PC-3 (cell line): ENCODE measurements around the gene LINC00237. TPM values are rescaled to one million over a fixed set of nuclear protein-coding genes. Genes with fewer than 3 reads are reported as not detected.

Experiments used
- ATAC-seq: fragments of 200-7000 bp; cut with Tn5 transposase; 2 replicates; pipeline ENCODE4 v1.9.1; 2020; ENCODE audit warnings: mild to moderate bottlenecking, moderate library complexity
- BruUV-seq: library from RNA; stranded (reverse); fragments of 400-500 nt; replicated peaks from 2 replicates; lab custom pipeline; 2021; lab: Mats Ljungman, UMichigan
- CTCF ChIA-PET: fragments of 300-600 bp; sonication (Branson Sonifier 250); formaldehyde crosslinking; loops from one replicate; lab custom pipeline; 2022; ENCODE audit warnings: antibody characterized with exemption; lab: Charles Lee
- POLR2A ChIA-PET: fragments of 300-600 bp; sonication (Branson Sonifier 250); formaldehyde crosslinking; loops from one replicate; lab custom pipeline; 2022; ENCODE audit warnings: antibody characterized with exemption; ENCODE audit not compliant: unreplicated experiment; lab: Charles Lee
- DNase-seq: peaks from one replicate; pipeline ENCODE4 v3.0.0-alpha.2; 2015
- H2AFZ ChIP-seq: fragments of 300-600 bp; sonication (generic); 2 replicates; pipeline ENCODE4 v1.6.0; 2016; ENCODE audit warnings: antibody characterized with exemption, low read length
- H3F3A ChIP-seq: fragments of 300-600 bp; sonication (generic); one replicate; pipeline ENCODE4 v1.6.0; 2017; ENCODE audit warnings: antibody characterized with exemption, low read length, control low read depth, mild to moderate bottlenecking; ENCODE audit not compliant: unreplicated experiment
- H3K27ac ChIP-seq: fragments of 300-600 bp; sonication (generic); 2 replicates; pipeline ENCODE4 v1.5.1; 2016; ENCODE audit warnings: mild to moderate bottlenecking, low read length
- H3K27me3 ChIP-seq: fragments of 300-600 bp; sonication (generic); 2 replicates; pipeline ENCODE4 v1.6.1; 2016; ENCODE audit warnings: low read length, mixed read lengths
- H3K36me3 ChIP-seq: fragments of 300-600 bp; sonication (generic); 2 replicates; pipeline ENCODE4 v1.6.1; 2016; ENCODE audit warnings: low read depth, mixed run types, low read length, mixed read lengths
- H3K4me1 ChIP-seq: fragments of 300-600 bp; sonication (generic); 2 replicates; pipeline ENCODE4 v1.5.1; 2016; ENCODE audit warnings: low read length; ENCODE audit not compliant: insufficient read depth
- H3K4me2 ChIP-seq: fragments of 300-600 bp; sonication (generic); 2 replicates; pipeline ENCODE4 v1.6.0; 2016; ENCODE audit warnings: low read length
- H3K4me3 ChIP-seq: fragments of 300-600 bp; sonication (generic); 2 replicates; pipeline ENCODE4 v1.5.1; 2016; ENCODE audit warnings: mild to moderate bottlenecking, low read length, mixed read lengths
- H3K79me2 ChIP-seq: fragments of 300-600 bp; sonication (generic); 2 replicates; pipeline ENCODE4 v1.6.1; 2017; ENCODE audit warnings: low read length, mixed read lengths
- H3K9ac ChIP-seq: fragments of 300-600 bp; sonication (generic); 2 replicates; pipeline ENCODE4 v1.6.0; 2016; ENCODE audit warnings: mild to moderate bottlenecking, low read length
- H3K9me2 ChIP-seq: fragments of 300-600 bp; sonication (generic); replicated peaks from 2 replicates; pipeline ENCODE4 v1.6.1; 2016; ENCODE audit warnings: mixed run types, low read length, mixed read lengths
- H3K9me3 ChIP-seq: fragments of 300-600 bp; sonication (generic); 2 replicates; pipeline ENCODE4 v1.6.1; 2016; ENCODE audit warnings: low read length, mixed read lengths
- H4K20me1 ChIP-seq: fragments of 300-600 bp; sonication (generic); 2 replicates; pipeline ENCODE4 v1.6.1; 2016; ENCODE audit warnings: low read length, mixed read lengths
- EZH2 ChIP-seq: fragments of 300-600 bp; sonication (generic); IDR thresholded peaks from one replicate; pipeline ENCODE4 v1.6.1; 2017; ENCODE audit warnings: antibody characterized with exemption, mild to moderate bottlenecking, low read length; ENCODE audit not compliant: unreplicated experiment
- EZH2phosphoT487 ChIP-seq: fragments of 300-600 bp; sonication (generic); IDR thresholded peaks from 2 replicates; pipeline ENCODE4 v1.6.1; 2018; ENCODE audit warnings: mild to moderate bottlenecking, antibody characterized with exemption, low read length, borderline replicate concordance
- intact Hi-C: fragments of 100-400 bp; cut with micrococcal nuclease; formaldehyde crosslinking; loops from 2 replicates; pipeline ENCODE4 v1.9.0; 2023
- total RNA-seq: library from RNA; depleted of rRNA; stranded (reverse); fragments of >200 nt; gene quantifications from 2 replicates; pipeline ENCODE4 v1.2.3, GENCODE V29; 2014
- TF ChIP-seq, protein P1 (sequence below): fragments of 300-600 bp; sonication (generic); conservative IDR thresholded peaks from 2 replicates; pipeline ENCODE4 v1.5.1; 2017; ENCODE audit warnings: antibody characterized with exemption, low read depth, mild to moderate bottlenecking, low read length

The LINC00237 gene
- total RNA-seq, 1 experiment from 2014 or later, result not detected

DNA sequence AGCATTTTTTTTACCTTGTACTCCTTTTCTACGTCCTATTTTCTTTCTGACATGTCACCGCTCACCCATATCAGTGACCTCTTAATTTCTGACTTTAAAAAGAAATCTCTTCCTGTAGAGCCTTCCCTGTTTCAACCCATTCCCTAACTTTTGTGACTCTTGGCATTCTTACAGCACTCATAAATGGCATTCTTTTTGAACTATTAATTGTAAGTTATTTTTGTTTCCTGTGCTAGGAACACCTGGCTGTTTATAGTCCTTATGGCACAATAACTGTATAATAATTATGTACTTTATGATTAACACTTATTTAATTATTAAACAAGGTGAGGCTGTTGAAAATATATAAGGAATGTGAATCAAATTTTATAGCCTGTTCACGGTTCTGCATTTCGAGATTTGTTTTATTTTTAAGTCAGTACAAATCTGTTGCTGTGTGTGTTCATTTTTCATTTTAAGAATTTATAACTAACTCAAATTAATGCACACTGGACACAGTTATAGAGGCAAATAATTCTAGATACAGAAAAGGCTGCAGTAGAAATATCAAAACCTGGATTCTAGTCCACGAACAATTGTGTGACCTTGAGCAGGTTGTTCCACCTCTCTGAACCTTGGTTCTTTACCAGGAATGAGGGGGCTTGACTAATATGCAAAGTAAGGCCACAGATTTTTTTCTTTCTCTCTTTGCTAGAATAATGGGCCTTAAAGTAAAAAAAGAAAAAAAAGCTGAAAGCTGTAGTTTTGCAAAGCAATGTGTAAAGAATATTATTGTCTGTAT, 21.2 kb upstream of the LINC00237 start:
- Histone ChIP-seq H3K36me3 (peaks cover 3% of the 10 kb centered on the region), H3K79me2 (peaks cover 14% of the 10 kb centered on the region; the same call in 1 of the 2 replicates), H3K4me1 (peaks cover 10% of the 10 kb centered on the region), H3K9me3 (no peaks in the 10 kb centered on the region), H3K27me3 (no peaks in the 10 kb centered on the region), H3K9ac (peak overlapping the region; percentile 81; the same call in 1 of the 2 replicates), H3F3A (no peaks in the 10 kb centered on the region), H2AFZ (peak overlapping the region; percentile 94), H4K20me1 (no peaks in the 10 kb centered on the region), H3K4me2 (peak overlapping the region; percentile 85), H3K9me2 (no peaks in the 10 kb centered on the region), H3K27ac (no peak overlapping the region), H3K4me3 (peak overlapping the region; percentile 87)
- TF ChIP-seq EZH2phosphoT487, result no peak
- TF ChIP-seq, protein P1, sequence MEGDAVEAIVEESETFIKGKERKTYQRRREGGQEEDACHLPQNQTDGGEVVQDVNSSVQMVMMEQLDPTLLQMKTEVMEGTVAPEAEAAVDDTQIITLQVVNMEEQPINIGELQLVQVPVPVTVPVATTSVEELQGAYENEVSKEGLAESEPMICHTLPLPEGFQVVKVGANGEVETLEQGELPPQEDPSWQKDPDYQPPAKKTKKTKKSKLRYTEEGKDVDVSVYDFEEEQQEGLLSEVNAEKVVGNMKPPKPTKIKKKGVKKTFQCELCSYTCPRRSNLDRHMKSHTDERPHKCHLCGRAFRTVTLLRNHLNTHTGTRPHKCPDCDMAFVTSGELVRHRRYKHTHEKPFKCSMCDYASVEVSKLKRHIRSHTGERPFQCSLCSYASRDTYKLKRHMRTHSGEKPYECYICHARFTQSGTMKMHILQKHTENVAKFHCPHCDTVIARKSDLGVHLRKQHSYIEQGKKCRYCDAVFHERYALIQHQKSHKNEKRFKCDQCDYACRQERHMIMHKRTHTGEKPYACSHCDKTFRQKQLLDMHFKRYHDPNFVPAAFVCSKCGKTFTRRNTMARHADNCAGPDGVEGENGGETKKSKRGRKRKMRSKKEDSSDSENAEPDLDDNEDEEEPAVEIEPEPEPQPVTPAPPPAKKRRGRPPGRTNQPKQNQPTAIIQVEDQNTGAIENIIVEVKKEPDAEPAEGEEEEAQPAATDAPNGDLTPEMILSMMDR, result no peak
- no peak for TF ChIP-seq EZH2
- no TSS peak for BruUV-seq
- CTCF ChIA-PET, result interaction anchor here (0.5 to 0.6 kb wide), 2 partner anchors 56 to 263 kb away, joined by 3 to 7 read pairs; no protein-coding TSS in a partner anchor
- no peak for ATAC-seq
- DNase-seq, result peak; percentile 34
- intact Hi-C loops, result loop anchor here (2.0 to 5.0 kb wide), 4 partner anchors 110 to 380 kb away; partner anchors contain the start of gene XRN2
- POLR2A ChIA-PET, result no interaction called here

DNA sequence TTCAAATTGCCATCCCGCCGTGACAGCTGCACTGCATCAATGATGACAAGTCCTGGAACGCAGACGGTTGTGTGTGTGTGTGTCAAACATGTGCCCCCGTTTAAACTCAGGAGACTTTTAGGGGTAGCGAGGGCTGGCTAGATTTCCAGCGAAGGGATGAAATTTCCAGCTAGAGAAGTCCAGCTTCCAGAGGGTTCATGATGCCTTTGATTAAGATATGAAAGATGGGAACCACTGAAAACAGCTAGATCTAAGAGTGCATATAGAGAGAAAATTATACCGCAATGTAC, 20.4 kb upstream of the LINC00237 start:
- TF ChIP-seq EZH2 (no peak), EZH2phosphoT487 (no peak)
- TF ChIP-seq, protein P1, result no peak
- Histone ChIP-seq H3F3A (no peaks in the 10 kb centered on the region), H3K9me3 (no peaks in the 10 kb centered on the region), H3K4me2 (peak overlapping the region; percentile 85), H3K79me2 (peaks cover 14% of the 10 kb centered on the region; the same call in 1 of the 2 replicates), H3K27ac (no peak overlapping the region), H3K9me2 (no peaks in the 10 kb centered on the region), H3K36me3 (peaks cover 3% of the 10 kb centered on the region), H3K27me3 (no peaks in the 10 kb centered on the region), H2AFZ (peak overlapping the region; percentile 94), H3K4me3 (peak overlapping the region; percentile 87), H4K20me1 (no peaks in the 10 kb centered on the region), H3K4me1 (peaks cover 10% of the 10 kb centered on the region), H3K9ac (peak overlapping the region; percentile 81)
- POLR2A ChIA-PET, result interaction anchor here (0.8 kb wide), 1 partner anchor 256 kb away, joined by 3 read pairs; no protein-coding TSS in a partner anchor
- CTCF ChIA-PET, result interaction anchor here (0.5 to 0.9 kb wide), 4 partner anchors 56 to 379 kb away, joined by 3 to 7 read pairs (median 4); no protein-coding TSS in a partner anchor
- TSS peak; percentile 62 for BruUV-seq
- intact Hi-C loops, result loop anchor here (2.0 to 5.0 kb wide), 4 partner anchors 111 to 381 kb away; partner anchors contain the start of gene XRN2
- ATAC-seq (peak; percentile 1; the same call in 1 of the 2 replicates), DNase-seq (no peak)
